Smooth muscle cell (in vitro differentiated cells): Measurements from ENCODE around the gene ZFR2. TPM values are rescaled to one million over a fixed set of nuclear protein-coding genes. Genes with fewer than 3 reads are reported as not detected.

ENCODE experiments used
- DNase-seq: peaks from one replicate; lab custom pipeline; 2025; ENCODE audit not compliant: unreplicated experiment; lab: John Stamatoyannopoulos, UW
- H2AFZ ChIP-seq: fragments of 200-600 bp; sonication (generic); 2 replicates; pipeline ENCODE4 v1.6.0; 2016; ENCODE audit warnings: antibody characterized with exemption, low read depth, mild to moderate bottlenecking
- H3F3A ChIP-seq: fragments of 200-600 bp; sonication (generic); 2 replicates; pipeline ENCODE4 v1.6.0; 2017; ENCODE audit warnings: antibody characterized with exemption, low read depth
- H3K27ac ChIP-seq: fragments of 200-600 bp; sonication (generic); 2 replicates; pipeline ENCODE4 v1.5.1; 2016; ENCODE audit warnings: low read depth, mild to moderate bottlenecking
- H3K27me3 ChIP-seq: fragments of 200-600 bp; sonication (generic); 2 replicates; pipeline ENCODE4 v1.6.1; 2016; ENCODE audit warnings: low read depth, mild to moderate bottlenecking
- H3K36me3 ChIP-seq: fragments of 200-600 bp; sonication (generic); 2 replicates; pipeline ENCODE4 v1.5.1; 2016; ENCODE audit warnings: low read depth
- H3K4me1 ChIP-seq: fragments of 200-600 bp; sonication (generic); 2 replicates; pipeline ENCODE4 v1.5.1; 2016; ENCODE audit warnings: low read depth
- H3K4me2 ChIP-seq: fragments of 200-600 bp; sonication (generic); 2 replicates; pipeline ENCODE4 v1.6.0; 2016; ENCODE audit warnings: mild to moderate bottlenecking
- H3K4me3 ChIP-seq: fragments of 200-600 bp; sonication (generic); 2 replicates; pipeline ENCODE4 v1.5.1; 2016; ENCODE audit warnings: mild to moderate bottlenecking
- H3K79me2 ChIP-seq: fragments of 200-600 bp; sonication (generic); 2 replicates; pipeline ENCODE4 v1.6.0; 2016; ENCODE audit warnings: low read depth, mild to moderate bottlenecking
- H3K9ac ChIP-seq: fragments of 200-600 bp; sonication (generic); 2 replicates; pipeline ENCODE4 v1.6.0; 2016; ENCODE audit warnings: low read depth
- H3K9me3 ChIP-seq: fragments of 200-600 bp; sonication (generic); replicated peaks from 2 replicates; pipeline ENCODE4 v1.5.1; 2016; ENCODE audit warnings: low read depth
- H4K20me1 ChIP-seq: fragments of 200-600 bp; sonication (generic); 2 replicates; pipeline ENCODE4 v1.6.0; 2016; ENCODE audit warnings: low read depth
- CTCF ChIP-seq: fragments of 200-600 bp; sonication (generic); IDR thresholded peaks from 2 replicates; pipeline ENCODE4 v1.5.1; 2017; ENCODE audit warnings: borderline replicate concordance, mild to moderate bottlenecking, antibody characterized with exemption; ENCODE audit not compliant: insufficient read depth, poor library complexity, severe bottlenecking
- WGBS: methylation state at CpG from one replicate; pipeline ENCODE4 v1.1.7; 2016; ENCODE audit warnings: low lambda C conversion rate; 5-methylcytosine and 5-hydroxymethylcytosine counted together
- polyA plus RNA-seq: library from polyadenylated mRNA; unstranded; fragments of >200 nt; fragmentation: Nextera tagmentation; extraction: Ambion mirVana; gene quantifications from 2 replicates; pipeline ENCODE4 v1.2.1, GENCODE V29; 2016
- total RNA-seq: library from RNA; depleted of rRNA; stranded (reverse); fragments of >200 nt; gene quantifications from 2 replicates; pipeline ENCODE4 v1.2.3, GENCODE V29; 2014

Gene ZFR2
- total and polyA plus RNA-seq, 2 experiments from 2014 or later, result 0.54 to 1.8 TPM

GRCh38 chr19:3774621-3775373 is 94.0 kb downstream of the ZFR2 start:
- Histone ChIP-seq H3K27ac (no peak overlapping the region), H3K36me3 (no peaks in the 10 kb centered on the region), H4K20me1 (no peaks in the 10 kb centered on the region), H3K79me2 (no peaks in the 10 kb centered on the region), H3K4me2 (no peak overlapping the region), H3K4me1 (no peaks in the 10 kb centered on the region), H3K9ac (no peak overlapping the region), H2AFZ (no peak overlapping the region), H3K9me3 (no peaks in the 10 kb centered on the region), H3F3A (no peaks in the 10 kb centered on the region), H3K27me3 (no peaks in the 10 kb centered on the region), H3K4me3 (no peak overlapping the region)
- no peak for DNase-seq
- TF ChIP-seq CTCF, result no peak
- 77% methylated on average over 25 of the region's 25 CpGs for WGBS

GRCh38 chr19:3773814-3774515 is 94.9 kb downstream of the ZFR2 start:
- no peaks in the 10 kb centered on the region for H4K20me1 ChIP-seq
- H3F3A ChIP-seq, result no peaks in the 10 kb centered on the region
- no peaks in the 10 kb centered on the region for H3K36me3 ChIP-seq
- DNase-seq, result no peak
- H3K4me2 ChIP-seq, result no peak overlapping the region
- H3K27ac ChIP-seq, result no peak overlapping the region
- H3K4me3 ChIP-seq, result no peak overlapping the region
- TF ChIP-seq CTCF, result no peak
- no peak overlapping the region for H2AFZ ChIP-seq
- no peaks in the 10 kb centered on the region for H3K27me3 ChIP-seq
- no peaks in the 10 kb centered on the region for H3K79me2 ChIP-seq
- no peaks in the 10 kb centered on the region for H3K9me3 ChIP-seq
- 85% methylated on average over 12 of the region's 12 CpGs for WGBS
- H3K4me1 ChIP-seq, result no peaks in the 10 kb centered on the region
- H3K9ac ChIP-seq, result no peak overlapping the region

- H2AFZ ChIP-seq, result no peak within 1 kb of the TSS
- WGBS, result 85% methylated on average over 18 of the region's 23 CpGs
- H3K4me3 ChIP-seq, result no peak within 1 kb of the TSS
- no peaks in the 10 kb centered on the region for H3K27me3 ChIP-seq
- no peaks in the 10 kb centered on the region for H4K20me1 ChIP-seq
- H3K79me2 ChIP-seq, result no peaks in the 10 kb centered on the region
- TF ChIP-seq CTCF, result no peak
- no peaks in the 10 kb centered on the region for H3K36me3 ChIP-seq
- no peak within 1 kb of the TSS for H3K9ac ChIP-seq
- no peaks in the 10 kb centered on the region for H3K4me1 ChIP-seq
- H3K27ac ChIP-seq, result no peak within 1 kb of the TSS
- no peaks in the 10 kb centered on the region for H3F3A ChIP-seq
- H3K4me2 ChIP-seq, result no peak within 1 kb of the TSS
- no peaks in the 10 kb centered on the region for H3K9me3 ChIP-seq
- no peak for DNase-seq
Observed at GRCh38 chr19:3771906-3772455, 96.9 kb downstream of the ZFR2 start, which contains the start of gene RAX2. RAX2 (minus strand) TSS chr19:3772228; CDS start chr19:3771742, 486 bp downstream.
